Renal cortex interstitium (tissue), 11 donors: ENCODE results near the gene ASXL2. TPM values are rescaled to one million over a fixed set of nuclear protein-coding genes. Genes with fewer than 3 reads are reported as not detected.

Experiments used
- DNase-seq, 11 donors: peaks; one replicate each; pipeline ENCODE4 v3.0.0-alpha.2; 2013; ENCODE audit warnings: low read depth in 9 of 11, low spot score in 4 of 11; ENCODE audit errors: extremely low read depth in 1 of 11
- polyA plus RNA-seq, 3 donors: library from polyadenylated mRNA; unstranded; fragments of 120-200 nt; gene quantifications; one replicate each; pipeline ENCODE4 v1.2.1, GENCODE V29; 2013; ENCODE audit not compliant: insufficient read length in 3 of 3

The ASXL2 gene
- polyA plus RNA-seq, 3 donors, result 19.8 to 20.9 (median 20.2) TPM

GRCh38 chr2:25758348-25758747, 119.9 kb downstream of the ASXL2 start:
- no peak for DNase-seq

DNA sequence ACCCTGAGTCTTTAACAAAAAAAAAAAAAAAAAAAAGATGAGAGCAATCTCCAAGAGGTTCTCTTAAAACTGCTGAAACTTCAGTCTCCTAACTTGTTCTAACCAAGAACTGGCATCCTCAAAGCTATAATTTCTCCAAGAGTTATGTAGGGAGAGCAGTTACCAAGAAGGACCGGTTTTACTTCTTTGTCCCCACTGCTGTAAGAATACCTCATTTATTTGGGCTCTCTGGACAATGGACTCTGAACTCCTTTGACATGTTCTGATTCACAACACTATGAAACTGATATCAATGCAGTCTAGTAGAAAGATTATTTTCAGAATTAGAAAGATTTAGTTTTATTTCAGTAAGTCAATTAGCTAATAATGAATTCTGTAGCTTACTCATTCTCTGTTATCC, 120.4 kb downstream of the ASXL2 start:
- peak in 2 of 11 donors; percentile 2 for DNase-seq

DNA sequence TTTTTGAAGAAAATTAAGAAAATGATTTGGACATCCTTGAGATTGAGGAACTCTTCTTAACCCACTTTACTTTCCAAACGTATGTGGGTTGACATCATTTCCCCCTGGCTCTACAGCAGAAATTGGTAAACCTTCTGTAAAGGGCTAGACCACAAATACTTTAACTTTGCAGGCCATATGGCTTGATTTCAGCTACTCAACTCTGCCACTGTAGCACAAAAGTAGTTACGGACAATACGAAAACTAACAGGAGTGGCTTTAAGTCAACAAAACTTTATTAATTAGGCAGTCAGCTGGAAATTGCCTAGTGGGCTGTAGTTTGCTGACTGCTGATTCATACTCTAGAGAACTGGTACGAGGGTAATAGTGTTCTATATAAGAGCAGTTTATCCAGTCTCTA, 121.8 kb downstream of the ASXL2 start:
- DNase-seq, result no peak

DNA sequence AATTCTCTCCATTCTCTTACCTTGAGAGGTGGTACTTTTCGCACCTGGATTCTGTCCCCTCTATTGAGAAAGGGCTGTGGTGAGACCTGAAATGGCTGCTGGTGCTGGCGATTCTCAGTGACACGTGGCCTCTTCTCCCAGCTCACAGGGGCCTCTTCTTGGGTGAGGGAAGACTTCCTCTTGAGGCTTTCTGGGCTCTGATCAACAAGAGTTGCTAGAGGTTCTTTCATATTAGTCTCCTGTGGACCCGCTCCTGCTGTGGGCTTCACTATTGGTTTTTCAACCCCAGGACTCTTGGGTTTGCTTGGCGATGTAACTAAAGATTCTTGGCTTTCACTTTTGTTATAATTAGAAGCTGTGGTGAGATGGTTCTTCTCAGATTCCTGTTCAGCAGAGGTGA, 128.6 kb downstream of the ASXL2 start:
- no peak for DNase-seq

GRCh38 chr2:25744055-25744454, 134.2 kb downstream of the ASXL2 start:
- no peak for DNase-seq

GRCh38 chr2:25743132-25743830, 135.0 kb downstream of the ASXL2 start:
- DNase-seq, result no peak

- no peak for DNase-seq
These were observed 135.8 kb downstream of the ASXL2 start for GRCh38 chr2:25742501-25742900.

- DNase-seq, result no peak
These were observed 137.4 kb downstream of the ASXL2 start for GRCh38 chr2:25740810-25741381.

GRCh38 chr2:25738383-25739343, 139.6 kb downstream of the ASXL2 start:
- no peak for DNase-seq

- no peak for DNase-seq
These were observed 141.3 kb downstream of the ASXL2 start for GRCh38 chr2:25736899-25737515.

DNA sequence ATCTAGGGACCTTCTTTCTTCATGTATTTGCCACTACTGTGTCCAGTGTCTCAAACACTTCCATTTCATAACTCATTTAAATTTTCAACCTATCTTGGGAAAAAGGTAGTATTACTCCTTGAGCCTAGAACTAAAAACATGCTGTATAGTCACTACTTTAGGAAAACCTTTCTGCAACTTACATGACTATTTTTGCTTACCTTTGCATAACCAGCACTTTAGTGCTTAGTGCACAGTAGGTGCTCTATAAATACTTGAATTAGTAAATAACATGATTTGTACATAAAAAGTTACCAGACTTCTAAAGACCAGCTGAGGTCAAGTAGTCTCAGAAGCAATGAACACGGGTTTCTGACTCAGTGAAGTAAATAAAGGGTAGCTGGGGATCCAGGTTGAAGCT, 142.5 kb downstream of the ASXL2 start:
- no peak for DNase-seq

- no peak for DNase-seq
These were observed 149.7 kb downstream of the ASXL2 start for GRCh38 chr2:25728559-25728958.

DNA sequence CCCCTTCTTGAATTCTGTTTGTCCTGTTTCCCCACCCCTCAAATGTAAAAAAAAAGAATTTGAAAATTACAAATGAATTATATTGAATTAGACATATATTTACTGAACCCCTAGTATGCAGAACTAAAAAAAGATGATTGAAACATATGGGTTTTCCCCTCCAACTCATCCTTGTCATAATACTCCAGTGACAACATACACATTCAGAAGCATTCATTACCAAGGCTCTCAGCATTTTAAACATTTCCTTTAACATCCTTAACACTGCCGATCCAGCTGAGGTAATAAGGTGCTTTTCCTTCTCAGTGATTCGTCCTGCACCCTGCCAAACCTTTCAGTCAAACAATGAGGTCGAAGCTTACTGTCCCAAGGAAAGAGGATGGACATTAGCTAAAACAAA, 151.8 kb downstream of the ASXL2 start:
- DNase-seq, result no peak

DNA sequence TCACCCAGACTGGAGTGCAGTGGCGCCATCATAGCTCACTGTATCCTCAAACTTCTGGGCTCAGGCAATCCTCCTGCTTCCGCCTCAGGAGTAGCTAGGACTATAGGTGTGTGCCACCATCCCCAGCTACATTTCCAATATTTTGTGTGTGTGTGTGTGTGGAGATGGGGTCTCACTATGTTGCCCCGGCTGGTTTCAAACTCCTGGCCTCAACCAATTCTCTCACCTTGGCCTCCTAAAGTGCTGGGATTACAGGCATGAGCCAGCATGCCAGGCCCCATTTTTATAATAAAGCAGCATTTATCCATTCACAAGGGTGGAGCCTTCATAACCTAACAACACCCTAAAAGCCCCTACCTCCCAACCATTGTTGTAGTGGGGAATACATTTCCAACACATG, 152.4 kb downstream of the ASXL2 start:
- no peak for DNase-seq

DNA sequence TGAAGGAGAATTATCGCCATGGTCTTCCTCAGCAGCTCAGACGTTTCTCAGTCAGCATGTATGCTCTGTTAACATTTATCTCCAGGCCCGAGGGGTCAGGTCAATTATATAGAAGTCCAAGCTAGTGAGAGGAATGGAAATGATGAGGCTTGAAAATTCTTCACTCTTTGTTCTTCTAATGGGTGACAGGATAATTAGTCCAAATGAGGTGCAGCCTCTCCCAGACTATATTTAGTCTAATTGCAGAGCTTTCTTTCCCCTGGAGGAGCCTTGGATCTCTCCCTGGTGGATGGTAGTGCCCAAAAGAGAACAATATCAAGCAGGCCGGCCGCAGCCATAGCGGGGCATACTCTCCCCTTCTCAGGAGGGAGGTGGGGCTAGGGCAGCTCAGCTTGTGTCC, 153.5 kb downstream of the ASXL2 start:
- DNase-seq, result no peak

DNA sequence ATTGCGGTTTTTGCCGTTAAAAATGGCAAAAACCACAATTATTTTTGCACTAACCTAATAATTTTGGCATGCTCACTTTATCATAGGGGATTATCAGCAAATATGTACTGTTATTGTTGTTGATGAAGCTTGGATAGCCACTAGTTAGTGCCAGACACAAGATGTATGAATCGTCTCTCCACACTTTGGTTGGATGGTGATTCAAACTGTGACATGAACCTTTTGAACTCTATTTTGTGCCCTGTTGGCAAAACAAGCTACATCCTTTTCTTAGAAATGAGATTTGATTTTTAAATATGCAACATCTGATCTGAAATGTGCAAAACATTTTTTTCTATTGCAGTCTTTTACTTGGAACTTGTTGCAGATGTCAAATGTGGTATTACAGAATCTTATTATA, 156.1 kb downstream of the ASXL2 start:
- no peak for DNase-seq

DNA sequence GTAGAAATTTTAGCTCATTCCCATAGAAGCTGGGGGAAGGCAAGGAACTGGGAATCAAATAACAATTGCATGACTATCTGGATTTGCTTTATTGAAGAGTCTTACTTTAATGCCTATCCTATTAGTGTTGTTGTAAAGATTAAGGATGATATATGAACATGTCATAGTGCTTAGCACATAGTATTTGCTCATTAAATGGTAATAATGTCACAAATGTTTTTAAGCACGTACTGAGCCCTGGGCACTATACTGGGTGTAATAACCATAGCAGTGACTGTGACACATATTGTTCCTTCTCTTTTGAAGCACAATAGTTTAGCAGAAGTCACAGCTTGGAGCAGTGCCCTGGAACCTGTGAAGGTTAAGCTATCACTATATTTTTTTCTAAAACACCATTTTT, 157.7 kb downstream of the ASXL2 start:
- no peak for DNase-seq

DNA sequence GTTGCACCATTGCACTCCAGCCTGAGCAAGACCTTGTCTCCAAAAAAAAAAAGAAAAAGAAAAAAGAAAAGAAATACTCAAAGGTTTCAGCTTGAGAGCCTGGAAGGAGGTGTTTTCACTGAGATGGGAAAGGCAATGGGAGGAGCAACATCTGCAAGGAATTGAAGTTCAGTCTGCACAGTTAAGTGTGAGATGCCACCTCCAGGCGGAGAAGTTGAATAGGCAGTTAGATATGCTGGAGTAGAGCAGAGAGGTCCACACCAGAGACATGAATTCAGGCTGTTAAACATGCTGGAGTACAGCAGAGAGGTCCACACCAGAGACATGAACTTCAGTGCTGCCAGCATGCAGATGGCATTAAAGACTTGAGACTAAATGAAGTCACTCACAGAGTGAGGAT, 163.5 kb downstream of the ASXL2 start:
- no peak for DNase-seq

- no peak for DNase-seq
These were observed 165.8 kb downstream of the ASXL2 start for GRCh38 chr2:25712455-25712854.
